Activated T-cell treated with anti-CD3 and anti-CD28 coated beads for 1 hour (primary cell): ENCODE results near the gene AICDA.
"Not testable (repeated sequence)": the region's sequence is repeated elsewhere in the genome, so short reads cannot be mapped to it uniquely, and the experiment has no call there.

ENCODE experiments used
- DNase-seq: peaks from one replicate; pipeline ENCODE4 v3.0.0-alpha.2; 2020; ENCODE audit warnings: low read depth

Gene AICDA

DNA sequence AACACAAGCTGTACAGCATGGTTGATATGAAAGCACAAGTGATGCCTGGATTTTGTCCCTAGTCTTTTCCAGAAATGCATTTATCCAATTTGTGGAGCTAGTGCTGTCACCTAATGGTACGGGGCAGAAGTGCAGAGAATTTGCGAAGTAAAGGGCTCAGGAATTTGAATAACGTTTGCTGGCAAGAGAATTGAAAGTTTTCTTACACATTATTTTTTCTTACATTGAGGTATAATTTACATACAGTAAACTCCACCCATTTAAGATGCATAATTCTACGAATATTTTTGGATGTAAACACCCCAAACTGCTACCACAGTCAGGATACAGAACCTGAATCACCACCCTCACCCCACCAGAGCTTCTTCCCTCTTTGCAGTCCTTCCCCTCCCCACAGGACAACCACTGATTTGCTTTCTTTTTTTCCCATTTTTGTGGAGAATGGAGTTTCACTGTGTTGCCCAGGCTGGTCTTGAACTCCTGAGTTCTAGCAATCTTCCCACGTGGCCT is 3.5 kb downstream of the AICDA start:
- no peak for DNase-seq

- no peak for DNase-seq
These were observed 5.8 kb downstream of the AICDA start for GRCh38 chr12:8606890-8607289.

- DNase-seq, result no peak
These were observed 7.6 kb downstream of the AICDA start for GRCh38 chr12:8605057-8605456.

GRCh38 chr12:8603856-8604255 is 8.8 kb downstream of the AICDA start:
- no peak for DNase-seq

DNA sequence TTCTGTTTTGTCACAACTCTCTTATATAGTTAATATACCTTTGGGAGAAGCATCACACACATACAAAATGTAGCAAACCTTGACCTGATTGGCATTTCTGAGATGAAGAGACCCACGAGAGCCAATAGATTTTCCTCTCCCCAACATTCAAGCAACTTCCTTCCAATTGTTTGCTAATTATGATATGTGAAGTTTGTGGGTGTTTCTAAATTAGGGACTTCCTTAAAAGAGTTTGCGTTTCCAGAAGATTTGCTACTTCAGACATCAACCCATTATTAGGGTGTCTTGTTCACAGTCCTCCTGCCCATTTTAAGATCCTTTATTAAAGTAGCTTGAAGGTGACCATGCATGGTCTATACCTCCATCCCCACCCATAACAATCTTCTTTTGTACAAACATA is 9.4 kb downstream of the AICDA start:
- no peak for DNase-seq

DNA sequence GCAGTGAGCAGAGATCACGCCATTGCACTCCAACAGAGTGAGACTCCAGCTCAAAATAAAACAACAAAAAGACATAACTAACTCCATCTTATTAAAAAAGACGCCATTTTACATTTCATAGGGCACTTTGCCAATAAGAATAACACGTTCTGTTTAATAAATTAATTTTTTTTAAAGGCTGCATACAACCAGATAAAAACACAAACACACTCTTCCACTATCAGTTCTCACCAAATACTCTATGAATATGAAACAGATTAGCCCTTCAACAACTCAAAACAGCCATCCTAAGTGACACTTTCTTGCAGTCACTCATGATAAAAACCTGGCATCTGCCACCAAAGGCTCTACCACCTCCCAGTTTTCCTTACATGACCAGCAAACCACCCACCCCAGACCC is 16.1 kb downstream of the AICDA start:
- no peak for DNase-seq

GRCh38 chr12:8594072-8594471 is 18.6 kb downstream of the AICDA start:
- no peak for DNase-seq

- no peak for DNase-seq
These were observed 19.4 kb downstream of the AICDA start for GRCh38 chr12:8593246-8593645.

GRCh38 chr12:8590842-8591545 is 21.7 kb downstream of the AICDA start:
- DNase-seq, result no peak

DNA sequence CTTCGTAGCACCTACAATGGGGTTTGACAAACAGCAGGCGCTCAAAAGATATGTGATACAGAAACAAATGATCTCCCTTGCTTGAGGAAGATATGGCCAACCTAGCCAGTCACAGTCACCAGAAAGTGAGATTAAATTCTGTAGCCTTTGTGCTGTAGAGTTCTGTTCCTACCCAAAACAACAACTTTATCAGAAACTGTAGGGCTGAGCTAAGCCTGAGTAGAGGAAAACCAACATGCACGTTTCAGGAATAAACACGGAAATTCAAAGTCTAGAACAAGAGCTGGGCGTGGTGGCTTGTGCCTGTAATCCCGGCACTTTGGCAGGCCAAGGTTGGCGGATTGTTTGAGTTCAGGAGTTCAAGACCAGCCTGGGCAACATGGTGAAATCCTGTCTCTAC is 23.0 kb downstream of the AICDA start:
- no peak for DNase-seq

DNA sequence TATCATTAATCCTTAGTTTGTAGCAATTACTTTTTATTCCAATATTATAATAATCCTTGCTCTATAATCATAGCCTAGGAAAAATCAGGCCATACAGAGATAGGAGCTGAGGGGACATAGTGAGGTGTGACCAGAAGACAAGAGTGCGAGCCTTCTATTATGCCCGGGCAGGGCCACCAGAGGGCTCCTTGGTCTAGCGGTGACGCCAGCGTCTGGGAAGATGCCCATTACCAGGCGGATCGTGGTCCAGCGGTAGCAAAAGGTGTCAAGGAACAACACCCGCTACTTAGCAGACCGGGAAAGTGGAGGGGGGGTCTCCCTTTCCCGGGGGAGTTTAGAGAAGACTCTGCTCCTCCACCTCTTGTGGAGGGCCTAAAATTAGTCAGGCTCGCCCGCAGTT is 28.2 kb downstream of the AICDA start:
- not testable (repeated sequence) for DNase-seq

GRCh38 chr12:8584004-8584403 is 28.7 kb downstream of the AICDA start:
- DNase-seq, result no peak

- DNase-seq, result no peak
These were observed 31.4 kb downstream of the AICDA start for GRCh38 chr12:8581098-8581784.

- DNase-seq, result no peak
These were observed 34.8 kb downstream of the AICDA start for GRCh38 chr12:8577879-8578278.

- no peak for DNase-seq
These were observed 40.2 kb downstream of the AICDA start for GRCh38 chr12:8572507-8572906.

DNA sequence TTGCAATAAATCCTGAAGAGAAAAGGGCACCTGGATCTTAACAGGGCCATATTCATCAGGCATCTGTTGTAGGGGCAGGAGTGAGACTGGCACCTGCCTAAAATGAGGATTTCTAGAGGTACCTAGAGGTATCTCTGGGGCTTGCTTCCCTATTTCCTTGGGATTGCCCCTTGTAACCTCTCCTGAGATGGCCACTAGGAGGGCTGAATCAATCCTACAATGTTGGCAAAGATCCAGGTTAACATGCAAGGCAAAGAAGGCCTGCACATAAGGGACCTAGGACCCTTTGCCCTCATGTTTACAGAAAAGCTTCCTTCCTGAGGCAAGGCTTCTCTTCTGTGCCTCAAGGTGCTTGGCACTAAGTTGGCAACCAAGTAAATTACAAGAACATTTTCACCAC is 46.1 kb downstream of the AICDA start:
- DNase-seq, result no peak

GRCh38 chr12:8566052-8566451 is 46.6 kb downstream of the AICDA start:
- not testable (repeated sequence) for DNase-seq

GRCh38 chr12:8564656-8565055 is 48.0 kb downstream of the AICDA start:
- no peak for DNase-seq

GRCh38 chr12:8563356-8563755 is 49.3 kb downstream of the AICDA start:
- no peak for DNase-seq

GRCh38 chr12:8562310-8562709 is 50.3 kb downstream of the AICDA start:
- no peak for DNase-seq

DNA sequence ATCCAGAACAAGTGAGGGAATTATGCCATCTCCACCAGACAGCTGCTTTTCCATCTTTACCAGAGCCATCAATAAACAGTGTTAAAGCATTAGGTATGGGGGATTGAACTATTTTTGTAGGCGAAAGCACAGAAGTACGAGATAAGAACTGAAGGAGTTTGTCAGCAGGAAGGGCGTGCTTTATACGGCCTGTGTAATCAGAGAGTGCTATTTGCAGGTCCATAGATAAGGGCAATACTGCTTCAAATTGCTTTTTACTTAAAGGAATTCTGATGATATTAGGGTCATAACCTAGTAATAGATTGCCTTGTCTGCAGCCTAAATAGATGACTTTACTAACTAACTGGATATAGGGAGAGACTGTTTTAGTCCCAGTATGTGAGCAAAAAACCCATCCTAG is 51.6 kb downstream of the AICDA start:
- DNase-seq, result no peak

DNA sequence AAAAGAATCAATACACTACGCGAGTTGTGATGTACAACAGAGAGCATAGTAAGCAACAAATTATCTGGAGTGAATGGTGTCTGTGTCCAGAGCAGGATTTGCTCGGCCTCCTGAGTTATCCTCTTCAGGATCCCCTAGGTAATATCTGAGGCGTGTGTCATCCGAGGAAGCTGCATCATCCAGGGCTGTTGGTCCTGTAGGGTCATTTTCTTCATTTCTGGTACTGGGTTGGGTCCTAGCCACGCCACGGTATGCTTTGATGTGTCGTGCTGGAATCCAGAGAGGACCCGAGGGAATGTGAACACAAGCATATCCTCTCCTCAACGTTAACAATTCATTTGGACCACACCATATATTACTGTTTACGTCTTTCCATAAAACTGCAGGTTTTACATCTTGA is 53.0 kb downstream of the AICDA start:
- no peak for DNase-seq

- no peak for DNase-seq
These were observed 56.0 kb downstream of the AICDA start for GRCh38 chr12:8556531-8557097.
